NCI-H2196 treated with DMSO at 0.1 percent for 48 hours (cell line): ENCODE results near the gene CIROP.
"Not testable (repeated sequence)": the region's sequence is repeated elsewhere in the genome, so short reads cannot be mapped to it uniquely, and the experiment has no call there.

ENCODE experiments used
- DNase-seq: peaks from one replicate; lab custom pipeline; 2025; ENCODE audit not compliant: unreplicated experiment; lab: John Stamatoyannopoulos, UW

Gene CIROP

DNA sequence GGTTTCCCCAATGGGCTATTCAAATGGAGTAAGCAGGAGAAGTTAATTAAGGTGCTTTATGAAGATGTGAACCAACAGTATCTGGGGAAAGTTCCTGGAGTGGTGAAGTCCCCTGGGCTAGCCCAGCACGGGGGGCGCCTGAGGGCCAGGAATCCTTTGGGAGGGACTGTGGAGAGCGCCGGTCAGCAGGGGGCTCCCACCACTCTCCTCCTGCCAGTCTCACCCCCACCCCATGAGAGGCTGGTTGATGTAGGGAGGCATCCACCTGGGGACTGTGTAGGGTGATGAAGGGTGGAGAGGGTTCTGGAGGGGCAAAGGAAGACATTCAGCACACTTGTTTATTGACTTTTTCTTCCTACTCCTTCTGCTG lies 9.9 kb upstream of the CIROP start:
- DNase-seq, result no peak

DNA sequence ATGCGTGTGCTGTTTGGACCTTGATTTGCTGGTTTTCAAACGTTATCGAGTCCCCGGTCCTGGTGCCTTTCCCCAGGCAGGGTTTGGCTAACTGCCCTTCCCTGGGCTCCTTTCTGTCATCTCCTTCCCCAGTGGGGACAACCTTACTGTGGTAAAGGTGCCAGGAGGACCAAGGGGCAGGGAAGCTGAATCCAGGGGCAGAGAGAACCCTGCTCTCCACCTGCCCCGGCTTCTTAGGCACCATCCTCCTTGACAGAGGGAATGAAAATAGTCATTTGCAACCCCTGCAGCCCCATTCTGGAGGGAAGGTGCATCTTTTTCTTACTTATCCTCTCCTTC lies 9.3 kb upstream of the CIROP start:
- no peak for DNase-seq

DNA sequence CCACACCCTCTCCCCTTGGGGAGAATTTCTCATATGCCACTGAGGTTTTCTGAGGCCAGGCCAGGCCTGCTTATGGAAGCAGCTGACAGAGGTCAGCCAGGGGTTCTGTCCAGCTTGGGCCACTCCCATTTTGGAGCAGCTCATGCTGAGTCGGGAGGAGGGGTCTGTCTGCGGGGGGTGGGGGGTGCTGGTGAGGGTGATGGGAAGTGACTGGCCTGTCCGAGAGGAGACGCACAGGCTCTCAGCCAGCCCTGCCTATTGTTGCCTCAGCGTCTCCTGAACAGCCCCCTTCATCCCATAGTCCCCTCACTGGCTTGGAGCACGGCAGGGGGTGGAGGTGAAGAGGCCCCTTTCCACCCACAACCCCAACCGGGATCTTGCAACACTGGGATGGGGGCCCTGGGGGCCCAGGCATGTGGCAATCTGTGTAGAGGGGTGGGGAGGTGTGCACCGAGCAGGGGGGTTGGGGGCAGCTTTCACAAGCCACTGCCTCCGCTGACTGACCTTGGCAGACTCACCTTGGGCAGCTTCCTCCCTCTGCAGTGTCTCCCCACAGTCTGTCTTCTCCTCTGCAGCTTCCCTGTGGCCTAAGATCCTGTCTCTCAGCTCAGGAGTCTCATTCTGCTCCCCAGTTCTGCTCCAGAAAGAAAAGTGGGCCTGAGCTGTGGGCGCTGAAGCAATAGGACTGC lies 8.8 kb upstream of the CIROP start:
- no peak for DNase-seq

DNA sequence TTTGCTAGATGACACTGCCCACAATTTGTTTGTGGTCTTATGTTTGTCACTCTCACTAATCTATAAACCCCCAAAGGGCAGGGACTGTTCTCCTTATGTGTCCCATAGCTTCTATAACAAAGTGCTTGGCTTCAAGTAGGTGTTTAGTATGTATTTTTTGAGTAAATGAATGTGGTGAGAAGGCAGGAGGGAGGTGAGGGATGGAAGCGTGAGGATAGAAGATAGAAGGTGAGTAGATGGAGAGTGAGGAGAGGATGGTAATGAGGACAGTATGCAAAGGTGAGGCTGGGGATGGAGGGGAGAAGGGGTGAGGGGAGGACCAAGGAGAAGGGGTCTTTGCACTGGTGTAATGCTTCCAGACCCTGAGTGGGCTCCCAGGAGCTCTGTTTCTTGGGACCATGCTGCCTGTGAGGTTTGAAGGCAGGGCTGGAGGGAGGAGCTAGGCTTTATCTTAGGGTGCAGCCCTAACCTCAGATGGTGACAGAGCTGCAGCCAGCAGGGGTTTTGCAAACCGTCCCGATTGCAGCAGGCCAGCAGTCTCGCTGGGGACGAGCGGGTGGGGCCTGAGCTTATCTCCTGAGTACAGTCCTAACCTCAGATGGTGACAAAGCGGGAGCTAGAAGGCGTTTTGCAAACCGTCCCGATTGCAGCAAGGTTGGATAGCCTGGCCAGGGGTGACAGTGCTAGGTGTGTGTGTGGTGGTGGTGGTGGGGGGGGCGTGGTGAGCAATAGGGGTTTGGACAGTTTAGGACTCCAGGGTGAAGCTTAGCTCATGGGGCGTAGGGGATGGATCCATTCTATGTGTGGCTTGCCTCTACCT lies 7.8 kb upstream of the CIROP start:
- no peak for DNase-seq

DNA sequence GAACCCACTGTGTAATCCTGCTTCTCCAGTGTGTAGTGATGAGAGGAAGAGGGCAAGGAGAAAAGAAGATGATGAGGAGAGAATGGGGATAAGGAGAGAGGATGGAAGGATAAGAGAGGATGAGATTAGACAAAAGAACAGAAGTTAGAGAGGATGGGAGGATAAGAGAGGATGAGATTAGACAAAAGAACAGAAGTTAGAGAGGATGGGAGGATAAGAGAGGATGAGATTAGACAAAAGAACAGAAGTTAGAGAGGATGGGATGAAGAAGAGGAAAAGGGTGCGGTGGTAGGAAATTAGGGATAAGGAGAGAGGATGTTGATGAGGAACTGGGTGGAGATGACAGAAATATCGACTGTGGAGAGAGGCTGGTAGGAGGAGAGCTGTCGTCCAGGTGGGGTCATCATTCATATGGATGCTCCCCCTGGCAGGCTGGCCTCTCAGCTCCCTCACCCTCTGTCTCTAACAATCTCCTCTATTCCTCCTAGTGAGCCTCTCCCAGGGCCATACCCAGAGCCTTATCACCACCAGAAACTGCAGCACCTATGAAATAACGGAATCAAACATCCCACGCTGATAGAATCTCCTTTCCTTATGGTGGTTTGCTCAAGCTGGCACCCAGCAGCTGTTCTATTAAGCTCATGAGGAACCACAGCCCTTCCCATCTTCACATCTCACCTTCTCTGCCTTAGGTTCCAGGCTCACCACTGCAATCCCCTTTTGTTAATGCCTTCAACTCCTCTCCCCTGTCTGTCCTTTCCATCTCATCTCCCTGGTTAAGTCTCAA lies 6.0 kb upstream of the CIROP start:
- no peak for DNase-seq

DNA sequence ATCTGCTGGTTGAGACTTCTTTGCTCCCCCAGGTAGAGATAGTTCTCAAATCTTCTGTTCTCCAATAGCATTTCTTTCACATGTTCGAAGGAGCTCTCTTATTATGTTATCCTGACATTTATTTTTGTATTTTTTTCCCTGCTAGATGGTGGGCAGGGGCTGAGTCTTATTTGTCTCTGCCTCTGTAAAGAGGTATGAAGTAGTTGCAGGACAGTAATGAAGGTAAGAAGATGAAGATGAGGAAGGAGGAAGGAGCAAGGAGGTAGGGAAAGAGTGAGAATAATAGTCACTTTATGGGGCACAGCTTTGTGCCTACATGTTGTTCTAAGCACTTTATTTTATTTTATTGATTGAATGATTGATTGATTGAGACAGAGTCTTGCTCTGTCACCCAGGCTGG lies 5.0 kb upstream of the CIROP start:
- DNase-seq, result no peak

DNA sequence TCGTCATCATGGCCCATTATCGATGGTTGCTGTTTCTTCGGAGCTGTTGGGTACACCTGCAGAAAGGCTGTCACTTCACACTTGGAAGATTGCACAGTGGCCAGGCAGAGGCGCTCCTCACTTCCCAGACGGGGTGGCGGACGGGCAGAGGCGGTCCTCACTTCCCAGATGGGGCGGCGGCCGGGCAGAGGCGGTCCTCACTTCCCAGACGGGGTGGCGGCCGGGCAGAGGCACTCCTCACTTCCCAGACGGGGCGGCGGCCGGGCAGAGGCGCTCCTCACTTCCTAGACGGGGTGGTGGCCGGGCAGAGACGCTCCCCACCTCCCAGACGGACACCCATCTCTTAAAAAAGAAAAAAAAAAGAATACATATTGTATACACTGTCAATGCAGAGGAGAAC lies 3.4 kb upstream of the CIROP start:
- DNase-seq, result not testable (repeated sequence)

DNA sequence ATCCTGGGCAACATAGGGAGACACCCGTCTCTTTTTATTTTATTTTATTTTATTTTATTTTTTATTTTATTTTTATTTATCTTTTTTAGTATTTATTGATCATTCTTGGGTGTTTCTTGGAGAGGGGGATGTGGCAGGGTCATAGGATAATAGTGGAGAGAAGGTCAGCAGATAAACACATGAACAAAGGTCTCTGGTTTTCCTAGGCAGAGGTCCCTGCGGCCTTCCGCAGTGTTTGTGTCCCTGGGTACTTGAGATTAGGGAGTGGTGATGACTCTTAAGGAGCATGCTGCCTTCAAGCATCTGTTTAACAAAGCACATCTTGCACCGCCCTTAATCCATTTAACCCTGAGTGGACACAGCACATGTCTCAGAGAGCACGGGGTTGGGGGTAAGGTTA lies 2.8 kb upstream of the CIROP start:
- not testable (repeated sequence) for DNase-seq

DNA sequence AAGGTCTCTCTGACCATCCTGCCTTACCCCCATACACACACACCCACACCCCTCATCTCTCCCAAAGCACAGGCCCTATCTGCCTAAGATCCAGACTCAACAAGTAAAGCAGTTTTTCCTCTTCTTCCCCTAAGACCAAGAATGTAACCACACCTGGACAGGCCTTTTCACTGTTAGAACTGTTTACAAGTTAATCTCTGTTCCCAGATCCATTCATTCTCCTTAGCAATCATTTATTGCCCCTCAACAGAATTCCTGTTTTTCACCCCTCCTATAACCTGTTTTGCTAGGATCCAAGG lies 1.9 kb upstream of the CIROP start:
- no peak for DNase-seq

DNA sequence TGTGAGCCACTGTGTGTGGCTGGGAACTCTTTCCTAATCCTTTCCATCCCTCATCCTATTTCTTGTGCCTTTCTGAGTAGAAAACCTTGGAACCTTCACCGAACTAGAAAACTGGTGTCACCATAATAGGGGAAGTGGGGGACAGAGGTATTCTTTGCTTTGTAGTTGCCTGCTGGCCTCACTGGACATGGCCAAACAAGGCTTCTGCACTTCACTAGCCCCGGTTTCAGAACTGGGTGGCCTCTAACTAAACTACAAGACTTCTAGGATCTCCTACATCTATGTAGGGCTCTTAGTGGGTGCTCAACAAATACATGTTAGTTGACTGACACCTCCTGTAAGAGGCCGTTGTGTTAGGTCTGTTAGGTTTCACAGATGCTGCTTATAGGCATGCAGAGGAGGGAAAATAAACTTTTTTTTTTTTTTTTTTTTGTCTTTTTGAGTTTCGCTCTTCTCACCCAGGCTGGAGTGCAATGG lies 597 bp upstream of the CIROP start:
- no peak for DNase-seq

DNA sequence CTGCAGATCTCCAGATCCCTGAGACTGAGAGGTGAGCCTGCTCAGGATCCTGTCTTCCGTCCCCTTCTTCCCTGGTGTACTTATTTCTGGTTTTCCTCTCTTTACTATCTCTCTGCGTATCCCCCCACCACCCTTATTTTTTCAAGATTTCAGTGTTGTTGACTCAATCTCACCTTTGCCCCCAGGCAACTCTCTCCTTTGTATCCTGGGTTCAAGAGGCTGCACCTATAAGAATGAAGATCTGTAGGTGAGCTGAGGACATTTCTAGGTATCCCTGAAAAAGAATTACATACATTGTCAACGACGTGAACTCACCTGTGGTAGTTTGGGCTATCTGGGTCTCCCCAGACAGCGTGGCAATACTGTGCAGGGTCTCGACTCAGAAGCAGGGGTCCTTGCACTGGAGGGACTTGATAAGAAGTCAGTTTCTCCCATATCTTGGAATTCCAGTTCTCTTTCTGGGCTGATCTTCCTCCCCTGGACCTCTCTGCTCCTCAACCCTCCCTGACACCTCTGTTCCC lies 659 bp downstream of the CIROP start:
- DNase-seq, result no peak

DNA sequence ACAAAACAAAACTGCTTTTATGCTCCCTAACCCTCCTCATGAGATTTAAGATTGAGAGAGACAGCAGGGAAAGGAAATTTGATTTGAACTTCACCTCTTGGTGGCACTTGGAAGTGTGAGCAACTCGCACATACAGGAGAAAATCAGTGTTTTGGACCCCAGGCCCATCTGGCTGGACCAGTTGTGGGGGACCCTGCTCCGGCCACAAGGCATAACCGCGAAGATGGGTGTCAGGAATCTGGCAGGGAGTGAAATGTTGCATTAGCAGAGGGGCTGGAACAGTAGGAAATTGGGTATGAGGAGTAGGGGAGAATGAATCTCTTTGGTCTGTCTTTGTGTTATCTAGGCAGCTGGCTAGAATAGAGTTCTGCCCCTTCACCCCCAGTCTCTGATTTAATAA lies 1.2 kb downstream of the CIROP start:
- DNase-seq, result no peak

DNA sequence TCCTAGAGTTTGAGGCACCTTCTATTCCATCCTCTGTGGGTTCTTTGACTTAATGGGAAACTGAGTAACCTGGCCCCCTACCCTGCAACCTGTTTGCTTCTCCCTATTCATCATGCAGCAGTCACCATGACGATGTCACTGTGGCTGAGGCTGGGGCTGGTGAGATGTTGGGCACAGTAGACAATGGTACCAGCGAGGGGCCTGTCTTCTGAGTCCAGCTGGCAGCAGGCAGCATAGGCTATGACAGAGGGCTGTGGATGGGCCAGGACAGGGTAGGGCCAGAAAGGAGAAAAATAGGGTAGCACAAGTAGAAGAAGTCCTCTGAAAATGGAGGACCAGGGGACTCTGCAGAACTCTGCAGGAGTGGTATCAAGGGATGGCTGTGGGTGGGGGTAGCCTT lies 2.0 kb downstream of the CIROP start:
- no peak for DNase-seq

DNA sequence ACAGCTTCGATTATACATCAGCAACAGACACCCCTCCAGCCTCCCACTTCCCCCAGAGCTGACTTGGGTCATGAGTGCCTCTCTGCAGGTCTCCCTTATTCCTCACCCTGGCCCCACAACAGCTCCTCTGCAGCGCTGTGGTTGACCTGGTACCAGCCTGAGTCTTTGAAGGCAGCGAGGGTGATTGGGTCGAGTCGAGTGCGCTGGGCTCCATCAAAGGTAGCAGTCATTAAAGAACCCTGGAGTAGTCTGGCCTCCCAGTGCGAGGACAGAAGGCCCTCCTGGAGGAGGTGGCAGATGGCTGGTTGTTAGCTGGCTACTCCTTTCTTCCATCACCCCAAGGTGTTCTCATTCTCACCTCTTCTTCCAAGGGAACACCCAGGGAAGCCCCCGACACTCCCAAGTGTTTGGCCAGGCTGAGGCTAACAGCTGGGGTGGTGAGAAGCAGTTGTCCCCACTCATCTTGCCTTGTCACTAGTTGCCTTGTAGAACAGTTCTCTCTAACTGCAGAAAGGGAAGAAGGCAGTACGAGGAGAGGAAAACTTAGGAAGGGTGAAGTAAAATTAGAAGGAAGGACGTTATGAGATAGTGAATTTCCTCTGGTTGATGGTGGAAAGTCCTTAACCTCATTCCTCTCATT lies 2.7 kb downstream of the CIROP start:
- DNase-seq, result no peak

DNA sequence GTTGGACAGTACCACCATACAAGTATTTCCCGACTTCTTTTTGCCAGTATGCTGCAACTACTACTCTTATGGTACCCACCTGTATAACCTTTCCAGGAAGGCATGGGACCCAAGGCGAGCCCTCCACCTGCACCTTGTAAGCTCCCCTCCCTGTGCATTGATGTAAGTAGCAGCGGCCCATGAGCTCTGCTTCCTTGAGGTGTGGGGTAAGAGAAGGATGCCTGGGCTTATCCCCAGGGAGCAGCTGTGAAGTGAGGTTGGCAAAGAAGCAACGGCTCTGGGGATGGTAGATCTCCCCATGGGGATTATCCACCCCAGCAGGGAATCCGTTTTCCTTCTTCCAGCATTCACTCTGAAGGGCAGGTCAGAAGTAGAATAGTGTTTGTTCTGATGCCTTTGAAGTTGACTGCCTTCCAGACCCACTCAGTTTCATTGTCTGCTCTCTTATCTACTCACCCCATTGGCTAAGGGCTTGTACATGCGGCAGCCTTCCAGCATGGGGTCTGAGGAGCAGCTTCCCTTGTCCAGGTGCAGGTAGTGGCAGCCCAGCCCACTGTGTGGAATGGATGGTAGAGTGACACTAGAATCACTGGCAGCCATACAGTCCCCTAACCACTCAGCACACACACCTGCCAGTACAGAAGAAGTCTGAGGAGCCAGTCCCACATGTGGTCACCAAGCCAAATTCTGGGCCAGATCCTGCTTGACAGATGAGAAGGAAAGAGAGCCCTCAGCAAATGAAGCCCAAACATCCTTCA lies 3.4 kb downstream of the CIROP start:
- no peak for DNase-seq

DNA sequence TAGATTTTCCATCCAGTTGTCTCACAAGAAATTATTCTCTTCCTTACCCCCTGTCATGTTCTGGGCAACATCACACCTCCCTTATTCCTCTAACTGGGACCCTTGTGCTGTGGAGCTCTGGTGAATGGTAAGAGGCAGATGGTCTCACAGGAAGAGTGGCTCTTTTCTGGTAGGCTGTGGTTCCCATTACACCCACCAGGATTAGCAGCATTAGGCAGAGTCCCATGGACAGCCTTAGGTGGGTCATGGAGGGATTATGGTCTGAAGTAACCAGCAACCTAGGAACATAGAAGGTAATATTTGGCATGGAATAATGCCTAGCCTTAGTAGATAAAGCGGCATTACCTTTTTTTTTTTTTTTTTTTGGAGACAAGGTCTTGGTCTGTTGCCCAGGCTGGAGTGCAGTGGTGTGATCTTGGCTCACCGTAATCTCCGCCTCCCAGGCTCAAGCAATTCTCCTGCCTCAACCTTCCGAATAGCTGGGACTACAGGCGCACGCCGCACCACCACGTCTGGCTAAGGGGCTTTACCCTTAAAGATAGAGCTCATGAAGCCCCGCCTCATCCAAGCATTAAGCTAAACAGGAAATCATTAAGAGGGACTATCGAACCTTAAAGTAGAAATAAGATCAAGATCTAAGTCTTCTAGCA lies 5.5 kb downstream of the CIROP start:
- DNase-seq, result no peak

DNA sequence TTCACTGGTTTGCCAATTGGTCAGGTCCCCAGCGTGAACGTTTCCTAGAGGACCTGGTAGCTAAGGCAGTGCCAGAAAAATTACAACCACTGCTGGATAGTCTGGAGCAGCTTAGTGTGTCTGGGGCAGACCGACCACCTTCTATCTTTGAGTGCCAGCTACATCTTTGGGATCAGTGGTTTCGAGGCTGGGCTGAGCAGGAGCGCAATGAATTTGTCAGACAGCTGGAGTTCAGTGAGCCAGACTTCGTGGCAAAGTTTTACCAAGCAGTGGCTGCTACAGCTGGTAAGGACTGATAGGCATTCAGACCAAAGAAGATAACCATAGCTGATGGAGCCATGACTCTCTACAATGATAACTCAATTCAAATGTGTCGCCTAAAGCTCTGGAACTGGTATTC lies 7.0 kb downstream of the CIROP start:
- DNase-seq, result no peak

DNA sequence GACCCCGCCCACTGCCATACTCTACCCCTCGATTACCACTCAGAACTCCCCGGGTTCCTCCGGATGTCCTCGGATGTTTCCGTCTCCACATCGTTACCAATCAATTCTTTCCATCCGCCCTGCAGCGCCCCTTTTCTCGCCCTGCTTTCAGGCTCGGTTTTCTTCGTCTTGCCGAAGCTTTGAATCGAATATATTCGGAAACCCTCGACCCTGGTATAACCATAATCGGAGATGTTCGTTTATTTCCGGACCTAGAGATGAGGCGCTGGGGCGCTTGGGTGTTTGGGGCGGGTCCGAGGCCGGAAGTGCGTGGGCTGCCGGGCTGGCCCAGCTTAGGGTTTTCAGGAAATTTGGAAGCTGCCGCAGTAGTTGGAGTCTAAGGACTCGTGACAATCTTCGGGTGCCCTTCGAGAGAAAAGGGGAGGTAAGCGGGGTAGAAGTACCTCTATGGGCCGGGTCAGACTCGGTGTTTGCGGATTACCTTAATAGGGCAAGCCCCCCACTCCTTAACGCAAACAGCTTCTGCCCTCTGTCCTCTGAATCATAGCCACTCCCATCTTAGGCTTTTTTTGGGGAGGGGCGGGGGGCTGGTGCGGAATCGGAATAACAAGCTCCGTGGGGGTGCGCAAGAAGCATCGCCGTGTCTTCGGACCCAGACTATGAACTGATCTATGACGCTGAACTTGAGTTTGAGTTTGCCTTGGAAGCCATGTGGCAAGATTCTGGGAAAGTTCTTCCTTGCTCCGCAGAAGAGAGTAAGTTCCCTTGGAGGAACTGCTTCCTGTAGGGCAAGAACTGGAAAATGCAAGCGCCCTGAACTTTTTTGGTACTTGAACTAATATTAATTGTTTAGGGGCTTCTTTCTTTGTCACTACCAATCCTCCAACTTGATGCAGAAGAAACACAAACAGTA lies 9.3 kb downstream of the CIROP start, which contains the start of gene C14orf119:
Gene C14orf119 (plus strand): TSS at position 310 of the 913 bp plus-strand sequence. CDS start 2,154 bp downstream, outside the sequence.
- DNase-seq, result no peak

DNA sequence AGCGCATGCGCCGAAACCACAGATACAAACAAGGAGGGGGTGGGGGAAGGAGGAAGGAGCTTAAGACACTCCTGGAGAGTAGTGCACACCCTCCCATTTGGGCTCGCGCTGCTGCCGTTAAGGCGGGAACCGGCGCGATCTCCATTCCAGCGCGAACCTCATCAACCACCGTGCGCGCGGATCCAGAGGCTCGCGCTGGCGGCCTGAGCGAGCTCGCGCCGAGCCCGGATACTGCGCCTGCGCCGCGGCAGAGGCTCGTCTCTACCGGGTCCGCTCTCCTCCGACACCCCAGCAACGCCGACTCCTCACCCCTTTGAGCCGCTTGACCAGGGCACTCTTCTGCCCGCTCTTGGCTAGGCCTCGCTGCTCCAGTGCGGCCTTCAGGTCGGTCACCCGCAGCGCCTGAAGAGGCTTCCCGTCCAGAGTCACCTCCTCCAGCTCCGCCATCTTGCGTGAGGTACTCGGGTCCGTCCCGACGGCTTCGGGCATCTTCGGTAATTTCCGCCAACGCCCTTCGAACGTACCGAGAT lies 10.1 kb downstream of the CIROP start, which contains the start of gene ACIN1:
Gene ACIN1 (minus strand): TSS at position 471 of the 530 bp plus-strand sequence. CDS start 24 bp downstream, at position 447.
- DNase-seq, result no peak
